Activated naive CD4-positive, alpha-beta T cell treated with anti-CD3 and anti-CD28 coated beads, Interleukin-2, amount 50 U/mL, for 24 hours (primary cell): Measurements from ENCODE around the gene ACTR3C.
A peak's percentile ranks its signal among the peaks of the same experiment; 100 is the strongest.

Experiments
- H3K27ac Mint-ChIP-seq: one replicate; pipeline ENCODE4 v1.8.0; 2021; ENCODE audit warnings: mild to moderate bottlenecking, mixed read lengths
- H3K27me3 Mint-ChIP-seq: one replicate; pipeline ENCODE4 v1.8.0; 2021; ENCODE audit warnings: mixed read lengths
- H3K36me3 Mint-ChIP-seq: one replicate; pipeline ENCODE4 v1.8.0; 2021; ENCODE audit warnings: mixed read lengths
- H3K4me1 Mint-ChIP-seq: one replicate; pipeline ENCODE4 v1.8.0; 2021; ENCODE audit warnings: mixed read lengths
- H3K4me3 Mint-ChIP-seq: one replicate; pipeline ENCODE4 v1.8.0; 2021; ENCODE audit warnings: mild to moderate bottlenecking, mixed read lengths
- H3K9me3 Mint-ChIP-seq: one replicate; pipeline ENCODE4 v1.8.0; 2021; ENCODE audit warnings: mixed read lengths

ACTR3C gene

DNA sequence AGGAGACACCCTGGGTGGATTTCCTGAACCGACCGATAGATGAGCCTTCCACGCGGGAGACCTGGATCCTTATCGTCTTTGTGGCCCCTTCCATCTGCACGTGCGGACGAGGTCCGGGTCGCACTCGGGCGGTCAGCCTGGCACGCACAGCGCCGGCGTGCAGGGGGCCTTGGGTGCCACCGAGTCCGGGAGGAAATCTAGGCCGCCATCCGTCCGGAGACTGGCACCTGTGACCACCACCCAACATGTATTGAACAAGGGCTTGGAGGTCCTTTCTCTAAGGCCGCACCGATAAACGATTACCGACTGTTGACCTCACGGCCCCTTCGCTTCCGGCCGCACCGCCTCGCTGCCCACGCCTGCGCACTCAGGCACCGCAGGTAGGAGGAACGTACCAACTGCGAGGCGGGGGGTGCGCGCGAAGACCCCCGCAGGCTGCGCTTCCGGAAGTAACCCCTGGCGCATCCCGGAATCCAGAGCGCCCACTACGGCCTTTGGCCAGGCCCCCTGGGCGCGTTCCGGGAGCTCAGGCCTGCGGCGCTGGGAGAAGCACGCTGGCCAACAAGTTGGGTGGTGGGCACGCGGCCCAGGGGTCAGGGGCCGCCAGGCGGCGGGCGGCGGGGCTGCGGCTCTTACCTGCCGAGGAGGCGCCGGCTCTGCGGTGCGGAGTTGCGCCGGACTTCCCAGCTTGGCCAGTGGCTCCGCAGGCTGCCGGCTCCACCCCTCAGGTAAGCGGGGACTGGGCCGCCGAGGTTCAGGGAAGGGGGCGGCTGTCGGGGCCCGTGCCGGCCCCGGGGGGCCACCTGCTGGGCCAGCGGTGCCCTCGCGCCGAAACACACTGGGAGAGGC, at the start of gene ACTR3C, which contains the start of gene LRRC61:
TSS of gene ACTR3C (minus strand) at position 713 of the 849 bp plus-strand sequence. CDS start 28,249 bp downstream, outside the sequence.
TSS of gene LRRC61 (plus strand) at position 523 of the 849 bp plus-strand sequence. CDS start 13,507 bp downstream, outside the sequence.
- no peaks in the 10 kb centered on the region for H3K27me3 Mint-ChIP-seq
- no peaks in the 10 kb centered on the region for H3K9me3 Mint-ChIP-seq
- peak within 1 kb of the TSS; percentile 100 for H3K27ac Mint-ChIP-seq
- H3K4me1 Mint-ChIP-seq: peaks cover 50% of the 10 kb centered on the region
- peak within 1 kb of the TSS; percentile 98 for H3K4me3 Mint-ChIP-seq
- peaks cover 22% of the 10 kb centered on the region for H3K36me3 Mint-ChIP-seq

DNA sequence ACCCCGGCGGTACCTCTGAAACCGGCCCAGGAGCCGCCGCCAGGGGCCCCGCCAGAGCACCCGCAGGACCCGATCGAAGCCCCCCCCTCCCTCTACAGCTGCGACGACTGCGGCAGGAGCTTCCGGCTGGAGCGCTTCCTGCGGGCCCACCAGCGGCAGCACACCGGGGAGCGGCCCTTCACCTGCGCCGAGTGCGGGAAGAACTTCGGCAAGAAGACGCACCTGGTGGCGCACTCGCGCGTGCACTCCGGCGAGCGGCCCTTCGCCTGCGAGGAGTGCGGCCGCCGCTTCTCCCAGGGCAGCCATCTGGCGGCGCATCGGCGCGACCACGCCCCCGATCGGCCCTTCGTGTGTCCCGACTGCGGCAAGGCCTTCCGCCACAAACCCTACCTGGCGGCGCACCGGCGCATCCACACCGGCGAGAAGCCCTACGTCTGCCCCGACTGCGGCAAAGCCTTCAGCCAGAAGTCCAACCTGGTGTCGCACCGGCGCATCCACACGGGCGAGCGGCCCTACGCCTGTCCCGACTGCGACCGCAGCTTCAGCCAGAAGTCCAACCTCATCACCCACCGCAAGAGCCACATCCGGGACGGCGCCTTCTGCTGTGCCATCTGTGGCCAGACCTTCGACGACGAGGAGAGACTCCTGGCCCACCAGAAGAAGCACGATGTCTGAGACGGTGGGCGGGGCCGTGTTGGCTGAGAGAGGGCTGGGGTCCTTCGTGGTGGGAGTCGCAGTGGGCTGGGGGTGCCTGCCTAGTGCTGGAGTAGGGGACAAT, 49.1 kb upstream of the ACTR3C start:
- Mint-ChIP-seq H3K27ac (no peak overlapping the region), H3K27me3 (no peaks in the 10 kb centered on the region), H3K4me1 (peaks cover 66% of the 10 kb centered on the region), H3K36me3 (peaks cover 2% of the 10 kb centered on the region), H3K9me3 (no peaks in the 10 kb centered on the region), H3K4me3 (no peak overlapping the region)

DNA sequence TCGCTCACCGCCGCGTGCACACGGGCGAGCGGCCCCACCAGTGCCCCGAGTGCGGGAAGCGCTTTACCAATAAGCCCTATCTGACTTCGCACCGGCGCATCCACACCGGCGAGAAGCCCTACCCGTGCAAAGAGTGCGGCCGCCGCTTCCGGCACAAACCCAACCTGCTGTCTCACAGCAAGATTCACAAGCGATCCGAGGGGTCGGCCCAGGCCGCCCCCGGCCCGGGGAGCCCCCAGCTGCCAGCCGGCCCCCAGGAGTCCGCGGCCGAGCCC, 48.6 kb upstream of the ACTR3C start:
- Mint-ChIP-seq H3K4me1 (peaks cover 67% of the 10 kb centered on the region), H3K9me3 (no peaks in the 10 kb centered on the region), H3K27me3 (no peaks in the 10 kb centered on the region), H3K36me3 (peaks cover 2% of the 10 kb centered on the region), H3K4me3 (no peak overlapping the region), H3K27ac (no peak overlapping the region)

GRCh38 chr7:150371131-150371995, 48.0 kb upstream of the ACTR3C start:
- no peaks in the 10 kb centered on the region for H3K9me3 Mint-ChIP-seq
- H3K27me3 Mint-ChIP-seq: no peaks in the 10 kb centered on the region
- peaks cover 2% of the 10 kb centered on the region for H3K36me3 Mint-ChIP-seq
- H3K27ac Mint-ChIP-seq: peak overlapping the region; percentile 38
- H3K4me3 Mint-ChIP-seq: no peak overlapping the region
- H3K4me1 Mint-ChIP-seq: peaks cover 65% of the 10 kb centered on the region

DNA sequence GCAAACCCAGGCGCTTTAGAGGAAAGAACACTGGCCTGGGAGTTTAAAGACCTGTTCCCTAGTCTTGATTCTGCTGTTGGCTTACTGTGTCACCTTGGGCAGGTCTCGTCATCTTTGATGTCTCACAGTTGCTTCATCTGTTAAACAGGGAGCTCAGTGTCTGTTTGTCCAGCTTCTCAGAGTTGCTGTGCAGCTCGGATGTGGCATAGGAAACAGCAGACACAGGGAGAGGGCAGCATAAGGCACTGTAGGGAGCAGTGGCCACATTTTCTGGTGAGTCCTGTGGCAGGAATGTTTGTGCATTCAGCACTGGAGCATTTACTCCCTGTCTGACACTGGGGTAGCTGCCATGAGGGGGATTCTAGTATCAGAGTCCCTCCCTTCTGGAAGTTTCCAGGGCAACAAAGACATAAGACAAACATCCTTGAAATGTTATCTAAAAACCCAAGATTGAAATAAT, 47.3 kb upstream of the ACTR3C start:
- H3K4me3 Mint-ChIP-seq: peak overlapping the region; percentile 96
- H3K27me3 Mint-ChIP-seq: no peaks in the 10 kb centered on the region
- no peaks in the 10 kb centered on the region for H3K9me3 Mint-ChIP-seq
- peak overlapping the region; percentile 38 for H3K27ac Mint-ChIP-seq
- peaks cover 65% of the 10 kb centered on the region for H3K4me1 Mint-ChIP-seq
- peaks cover under 1% of the 10 kb centered on the region for H3K36me3 Mint-ChIP-seq

DNA sequence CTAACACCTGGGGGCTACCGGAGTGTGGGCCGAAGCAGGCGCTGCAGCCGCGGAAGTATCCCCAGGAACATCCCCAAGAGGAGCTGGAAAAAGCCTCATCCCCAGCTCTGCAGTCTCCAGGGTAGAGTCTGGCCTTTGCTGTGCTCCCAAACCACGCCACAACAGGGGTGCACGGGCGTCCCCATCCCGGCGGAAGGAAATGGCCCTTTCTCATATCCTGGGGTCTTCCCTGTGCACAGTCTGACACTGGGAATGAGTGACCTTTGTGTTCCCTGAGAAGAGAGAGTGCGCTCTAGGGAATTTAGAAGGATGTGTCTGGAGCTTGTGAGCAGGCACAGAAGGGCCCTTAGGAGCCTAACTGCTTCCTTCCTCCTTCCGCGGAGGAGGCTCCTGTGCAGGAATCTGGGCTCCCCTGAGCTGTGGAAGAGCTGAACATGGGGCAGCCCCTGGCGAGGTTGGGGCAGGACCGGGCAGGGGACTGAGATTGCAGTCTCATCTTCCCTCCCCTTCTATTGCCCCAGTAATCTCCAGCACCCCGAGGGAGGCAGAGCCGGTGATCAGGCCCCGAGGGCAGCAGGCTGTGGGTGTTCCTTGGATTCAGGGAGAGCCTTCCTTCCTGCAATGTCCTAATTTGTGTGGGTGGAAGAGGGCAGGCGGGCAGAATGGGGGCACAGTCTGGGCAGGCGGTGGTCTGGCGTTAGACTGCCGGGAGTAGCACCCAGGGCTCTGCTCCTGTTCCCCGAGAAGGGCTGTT, 46.6 kb upstream of the ACTR3C start:
- H3K4me1 Mint-ChIP-seq: peaks cover 61% of the 10 kb centered on the region
- H3K9me3 Mint-ChIP-seq: no peaks in the 10 kb centered on the region
- H3K27ac Mint-ChIP-seq: peak overlapping the region; percentile 99
- H3K36me3 Mint-ChIP-seq: no peaks in the 10 kb centered on the region
- no peaks in the 10 kb centered on the region for H3K27me3 Mint-ChIP-seq
- peak overlapping the region; percentile 96 for H3K4me3 Mint-ChIP-seq

DNA sequence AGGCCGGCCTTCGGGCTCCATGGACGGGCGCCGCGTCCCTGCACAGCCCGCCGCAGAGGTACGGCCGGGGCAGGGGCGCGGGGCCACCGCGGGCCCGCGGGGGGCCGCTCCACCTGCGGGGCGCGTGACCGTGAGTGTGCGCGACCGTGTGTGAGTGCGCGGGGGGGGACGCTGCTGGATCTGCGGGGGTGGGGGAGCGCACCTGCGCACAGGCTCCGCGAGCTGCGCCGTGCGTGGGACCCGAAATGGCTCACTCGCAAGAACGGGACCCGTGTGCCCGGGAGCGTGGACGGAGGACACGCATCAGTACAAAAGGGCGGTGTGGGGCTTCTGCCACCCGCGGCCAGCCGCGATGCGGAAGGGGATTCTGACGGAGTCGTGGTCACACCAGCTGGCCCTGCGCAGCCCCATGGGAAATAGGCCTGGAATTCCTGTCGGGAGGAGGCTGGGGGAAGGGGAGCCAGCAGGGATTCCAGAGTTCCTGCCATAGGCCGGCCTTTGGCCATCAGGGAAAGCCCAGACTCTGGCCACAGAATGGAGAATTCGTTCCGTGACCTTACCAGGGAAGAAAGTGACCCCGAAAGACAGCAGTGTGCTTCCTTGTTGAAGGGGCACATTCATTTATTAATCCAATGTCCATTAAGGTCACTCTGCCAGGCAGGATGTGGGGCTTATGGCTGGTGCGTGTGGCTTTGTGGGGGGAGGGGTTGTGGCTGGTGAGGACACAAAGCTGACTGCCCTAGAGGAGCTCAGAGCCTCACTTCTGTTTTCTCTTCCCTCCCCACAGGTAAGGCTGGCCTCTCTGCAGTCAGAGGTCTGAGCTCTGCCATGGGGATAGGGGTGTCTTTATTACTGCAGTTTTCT, 45.8 kb upstream of the ACTR3C start:
- Mint-ChIP-seq H3K27me3 (no peaks in the 10 kb centered on the region), H3K36me3 (no peaks in the 10 kb centered on the region), H3K27ac (peak overlapping the region; percentile 99), H3K9me3 (no peaks in the 10 kb centered on the region), H3K4me1 (peaks cover 59% of the 10 kb centered on the region), H3K4me3 (peak overlapping the region; percentile 96)

DNA sequence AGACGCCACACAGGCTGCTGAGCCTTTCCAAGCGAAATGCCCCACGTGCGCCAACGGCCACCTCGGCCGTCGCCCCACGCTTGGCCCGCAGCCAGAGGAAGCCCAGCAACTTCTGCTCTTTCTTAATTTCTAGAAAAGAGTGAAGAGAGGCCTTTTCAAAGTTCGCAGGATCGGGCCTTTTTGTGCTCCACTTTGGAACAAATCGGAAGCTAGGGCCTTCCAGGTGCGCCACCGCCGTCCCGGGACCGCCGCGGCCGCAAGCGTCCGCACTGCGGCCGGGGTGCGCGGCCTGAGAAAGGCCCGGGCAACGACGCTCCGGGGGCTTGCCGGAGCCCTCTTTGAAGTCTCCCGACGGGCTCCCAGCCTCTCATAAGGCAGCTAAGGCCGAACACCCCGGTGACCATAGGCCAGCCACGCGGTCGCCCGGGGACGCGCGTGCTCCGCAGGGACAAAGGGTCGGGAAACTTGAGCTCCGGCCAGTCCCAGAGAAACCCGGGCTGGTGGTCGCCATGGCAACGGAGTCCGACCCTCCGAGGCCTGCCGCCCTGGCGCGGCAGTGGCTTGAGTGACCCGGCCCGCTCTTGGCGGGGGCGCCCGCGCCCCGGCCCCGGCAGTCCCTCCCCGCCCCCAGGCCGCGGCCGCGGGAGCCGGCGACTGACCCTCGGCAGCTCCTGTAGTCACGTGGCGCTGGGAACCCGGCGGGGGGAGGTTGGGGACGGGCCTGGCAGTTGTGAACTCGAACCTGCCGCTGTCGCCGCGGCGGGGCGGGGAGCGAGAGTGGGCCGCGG, 44.9 kb upstream of the ACTR3C start, which contains the start of gene REPIN1:
TSS of gene REPIN1 (plus strand) at position 727 of the 788 bp plus-strand sequence. CDS start 890 bp downstream, outside the sequence.
- H3K9me3 Mint-ChIP-seq: no peaks in the 10 kb centered on the region
- no peaks in the 10 kb centered on the region for H3K36me3 Mint-ChIP-seq
- peaks cover 55% of the 10 kb centered on the region for H3K4me1 Mint-ChIP-seq
- peak within 1 kb of the TSS; percentile 97 for H3K4me3 Mint-ChIP-seq
- no peaks in the 10 kb centered on the region for H3K27me3 Mint-ChIP-seq
- peak within 1 kb of the TSS; percentile 100 for H3K27ac Mint-ChIP-seq

- H3K9me3 Mint-ChIP-seq: no peaks in the 10 kb centered on the region
These were observed 44.3 kb upstream of the ACTR3C start for GRCh38 chr7:150367677-150368095.

GRCh38 chr7:150365673-150366398, 42.5 kb upstream of the ACTR3C start:
- no peaks in the 10 kb centered on the region for H3K36me3 Mint-ChIP-seq
- no peaks in the 10 kb centered on the region for H3K27me3 Mint-ChIP-seq
- H3K27ac Mint-ChIP-seq: peak overlapping the region; percentile 81
- peaks cover 54% of the 10 kb centered on the region for H3K4me1 Mint-ChIP-seq
- H3K4me3 Mint-ChIP-seq: peak overlapping the region; percentile 36
- H3K9me3 Mint-ChIP-seq: no peaks in the 10 kb centered on the region

More at GRCh38 chr7:150367677-150368095, 44.3 kb upstream of the ACTR3C start:
- H3K4me1 Mint-ChIP-seq: peaks cover 53% of the 10 kb centered on the region
- H3K27me3 Mint-ChIP-seq: no peaks in the 10 kb centered on the region
- peak overlapping the region; percentile 100 for H3K27ac Mint-ChIP-seq
- no peaks in the 10 kb centered on the region for H3K36me3 Mint-ChIP-seq
- H3K4me3 Mint-ChIP-seq: peak overlapping the region; percentile 97

GRCh38 chr7:150365194-150365593, 41.8 kb upstream of the ACTR3C start:
- peaks cover 49% of the 10 kb centered on the region for H3K4me1 Mint-ChIP-seq
- no peaks in the 10 kb centered on the region for H3K36me3 Mint-ChIP-seq
- no peaks in the 10 kb centered on the region for H3K9me3 Mint-ChIP-seq
- peak overlapping the region; percentile 81 for H3K27ac Mint-ChIP-seq
- H3K27me3 Mint-ChIP-seq: no peaks in the 10 kb centered on the region
- H3K4me3 Mint-ChIP-seq: no peak overlapping the region

- peaks cover 50% of the 10 kb centered on the region for H3K4me1 Mint-ChIP-seq
- H3K9me3 Mint-ChIP-seq: no peaks in the 10 kb centered on the region
- H3K27me3 Mint-ChIP-seq: no peaks in the 10 kb centered on the region
- no peaks in the 10 kb centered on the region for H3K36me3 Mint-ChIP-seq
- no peak overlapping the region for H3K4me3 Mint-ChIP-seq
- H3K27ac Mint-ChIP-seq: peak overlapping the region; percentile 76
These were observed 40.5 kb upstream of the ACTR3C start for GRCh38 chr7:150363872-150364271.

- H3K36me3 Mint-ChIP-seq: no peaks in the 10 kb centered on the region
- peaks cover 55% of the 10 kb centered on the region for H3K4me1 Mint-ChIP-seq
- H3K9me3 Mint-ChIP-seq: no peaks in the 10 kb centered on the region
- H3K4me3 Mint-ChIP-seq: no peak overlapping the region
- H3K27ac Mint-ChIP-seq: no peak overlapping the region
- H3K27me3 Mint-ChIP-seq: no peaks in the 10 kb centered on the region
These were observed 40.0 kb upstream of the ACTR3C start for GRCh38 chr7:150363370-150363769.
